HL-60/S4 treated with retinoic acid at 250 ng/mL for 4 days and 3 days (cell line): ENCODE data around the gene CAVIN1.
"Not testable (repeated sequence)": the region's sequence is repeated elsewhere in the genome, so short reads cannot be mapped to it uniquely, and the experiment has no call there.

Source experiments
- in situ Hi-C: fragments of 300-500 bp; cut with MboI; formaldehyde crosslinking; loops from 2 replicates; pipeline ENCODE4 v1.7.0; 2022; ENCODE audit warnings: low sequenced_read_pairs

CAVIN1 gene

DNA sequence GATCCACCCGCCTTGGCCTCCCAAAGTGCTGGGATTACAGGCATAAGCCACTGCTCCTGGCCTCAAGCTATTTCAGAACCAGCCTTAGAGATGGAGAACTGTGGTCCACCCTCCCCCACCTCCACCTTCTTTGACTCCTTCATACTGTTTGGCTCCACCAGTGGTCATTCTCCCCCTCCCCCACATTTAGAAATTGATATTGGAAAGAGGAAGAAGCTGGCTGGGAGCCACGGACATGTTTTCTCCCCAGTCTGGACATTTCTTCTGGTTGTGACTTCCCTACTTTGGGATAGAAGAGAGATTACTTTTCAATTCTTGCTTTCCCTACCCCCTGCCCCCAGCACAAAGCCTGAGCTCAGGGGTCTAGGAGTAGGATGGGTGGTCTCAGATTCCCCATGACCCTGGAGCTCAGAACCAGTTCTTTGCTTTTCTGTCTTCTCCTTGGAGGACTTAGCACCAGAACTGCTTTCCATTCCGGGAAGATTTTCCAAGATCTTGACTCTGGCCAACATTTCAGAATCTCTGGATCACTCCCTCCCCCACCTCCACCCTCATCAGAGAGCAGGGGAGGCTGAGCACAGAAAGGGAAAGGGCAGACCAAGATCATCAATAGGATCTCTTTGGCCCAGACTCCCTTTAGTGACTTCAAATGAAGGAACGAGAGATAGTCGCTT, 16.3 kb downstream of the CAVIN1 start:
- in situ Hi-C loops = no loop called here

DNA sequence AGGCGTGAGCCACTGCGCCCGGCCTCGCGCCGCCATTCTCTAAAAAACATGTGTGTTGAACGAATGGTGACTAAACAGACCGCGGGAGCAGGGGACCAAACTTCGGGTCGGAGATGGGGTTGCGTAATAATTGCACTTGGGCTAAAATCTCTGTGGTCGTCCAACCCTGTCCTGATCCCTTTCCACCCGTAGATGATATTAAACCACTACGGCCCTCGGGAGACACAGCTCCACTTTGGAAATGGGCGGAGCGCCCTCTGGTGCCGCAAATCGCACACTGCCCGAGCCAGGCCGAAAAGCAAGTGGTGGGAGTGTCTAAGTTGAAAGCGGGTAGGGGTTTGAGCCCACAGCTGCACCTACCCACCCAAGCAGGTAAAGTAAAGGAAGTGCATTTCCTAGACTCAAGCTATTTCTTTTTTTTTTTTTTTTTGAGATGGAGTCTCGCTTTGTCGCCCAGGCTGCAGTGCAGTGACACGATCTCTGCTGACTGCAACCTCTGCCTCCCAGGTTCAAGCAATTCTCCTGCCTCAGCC, 17.0 kb downstream of the CAVIN1 start:
- in situ Hi-C loops = no loop called here

DNA sequence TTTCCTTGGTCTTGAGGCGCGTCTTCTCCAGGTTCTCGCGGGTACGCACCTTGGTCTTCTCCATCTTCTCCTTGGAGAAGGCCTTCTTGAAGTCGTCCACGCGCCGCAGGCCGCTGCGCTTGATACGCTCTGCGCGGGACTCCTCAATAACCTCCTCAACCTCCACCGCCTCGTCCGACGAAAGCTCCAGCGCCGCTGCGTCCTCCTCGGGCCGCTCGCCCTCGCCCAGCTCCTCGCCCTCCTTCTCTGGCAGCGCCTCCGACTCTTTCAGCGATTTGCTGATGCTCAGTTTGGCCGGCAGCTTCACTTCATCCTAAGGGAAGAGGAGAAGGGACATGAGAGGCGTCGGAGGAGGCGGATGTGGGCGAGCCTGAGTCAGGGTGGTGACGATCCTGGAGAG, 18.0 kb downstream of the CAVIN1 start:
- in situ Hi-C loops = no loop called here

DNA sequence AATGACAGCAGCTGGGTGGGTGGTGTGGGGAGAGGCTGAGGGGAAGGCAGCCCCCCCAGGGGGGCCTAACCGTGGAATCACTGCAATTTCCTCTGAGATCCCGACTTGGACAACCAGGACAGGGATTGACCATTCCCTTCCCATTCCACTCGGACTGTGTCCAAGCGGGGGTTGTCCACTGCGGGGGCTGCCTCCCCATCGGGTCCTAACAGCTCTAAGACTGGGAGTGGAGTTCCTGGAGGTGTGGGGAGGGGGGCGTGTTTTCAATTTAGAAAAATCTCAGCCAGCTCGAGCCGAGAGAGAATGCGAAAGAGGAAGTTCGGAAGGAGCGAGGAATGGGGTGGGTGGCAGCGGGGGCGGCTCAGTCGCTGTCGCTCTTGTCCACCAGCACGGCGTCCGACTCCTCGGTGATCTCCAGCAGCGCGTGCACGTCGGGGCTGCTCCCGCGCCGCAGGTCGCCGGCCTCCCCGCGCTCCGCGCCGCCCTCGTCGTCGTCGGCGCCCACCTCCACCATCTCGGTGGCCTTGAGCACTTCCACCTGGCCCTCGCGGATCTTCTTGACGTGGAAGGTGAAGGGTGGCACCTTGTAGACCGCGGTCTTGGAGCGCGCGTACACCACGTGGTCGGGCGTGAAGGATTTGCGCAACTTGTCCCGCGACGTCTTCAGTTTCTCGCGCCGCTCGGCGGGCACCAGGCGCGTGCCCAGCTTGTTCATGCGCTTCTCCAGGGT, 18.6 kb downstream of the CAVIN1 start:
- in situ Hi-C loops = loop anchor here (5.0 kb wide), 1 partner anchor 82 kb away; no protein-coding TSS in a partner anchor

DNA sequence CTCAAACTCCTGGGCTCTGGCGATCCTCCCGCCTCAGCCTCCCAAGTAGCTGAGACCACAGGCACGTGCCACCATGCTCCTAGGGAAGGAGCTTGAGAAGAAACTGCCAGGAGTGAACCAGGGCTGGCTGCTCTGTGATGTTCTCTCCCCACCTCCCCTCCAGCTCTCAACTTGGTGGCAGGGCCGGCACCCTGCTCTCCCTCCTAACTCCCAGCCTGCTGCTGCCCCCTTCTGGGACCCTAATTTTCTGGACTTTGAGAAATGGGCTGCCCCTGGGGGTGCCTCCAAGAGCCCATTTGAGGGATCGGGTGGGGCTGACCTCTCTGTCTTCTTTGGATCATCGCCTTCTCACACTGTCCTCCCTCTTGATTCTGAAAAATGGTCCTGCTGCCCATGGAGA, 19.9 kb downstream of the CAVIN1 start:
- in situ Hi-C loops = loop anchor here (5.0 kb wide), 1 partner anchor 81 kb away; no protein-coding TSS in a partner anchor

DNA sequence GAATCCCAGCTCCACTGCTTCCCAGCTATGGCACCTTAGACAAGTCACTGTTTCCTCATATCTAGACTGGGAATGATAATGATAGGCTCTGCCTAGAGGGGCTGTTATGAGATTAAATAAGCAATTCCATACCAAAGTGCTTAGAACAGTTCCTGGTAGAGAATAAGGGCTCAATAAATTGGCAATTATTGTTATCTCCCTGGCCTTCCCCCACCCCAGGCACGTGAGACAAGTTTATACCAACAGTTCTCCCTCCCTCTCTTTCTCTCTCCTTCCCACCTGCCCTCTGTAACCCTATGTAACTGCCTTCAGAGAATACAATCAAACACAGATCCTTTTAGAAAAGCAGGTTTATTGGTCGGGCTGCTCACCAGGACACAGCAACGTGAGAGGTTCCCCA, 20.9 kb downstream of the CAVIN1 start:
- in situ Hi-C loops = loop anchor here (5.0 kb wide), 1 partner anchor 80 kb away; no protein-coding TSS in a partner anchor

DNA sequence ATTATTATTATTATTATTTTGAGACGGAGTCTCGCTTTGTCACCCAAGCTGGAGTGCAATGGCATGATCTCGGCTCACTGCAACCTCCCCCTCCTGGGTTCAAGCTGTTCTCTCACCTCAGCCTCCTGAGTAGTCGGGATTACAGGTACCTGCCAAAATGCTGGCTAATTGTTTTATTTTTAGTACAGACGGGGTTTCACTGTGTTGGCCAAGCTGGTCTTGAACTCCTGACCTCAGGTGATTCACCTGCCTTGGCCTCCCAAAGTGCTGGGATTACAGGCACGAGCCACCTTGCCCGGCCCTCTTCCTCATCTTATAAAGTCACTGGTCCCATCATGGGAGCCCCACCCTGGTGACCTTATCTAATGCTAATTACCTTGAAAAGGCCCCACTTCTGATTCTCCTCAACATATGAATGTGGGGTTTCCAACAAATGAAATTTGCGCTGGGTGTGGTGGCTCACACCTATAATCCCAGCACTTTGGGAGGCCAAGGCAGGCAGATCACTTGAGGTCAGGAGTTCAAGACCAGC, 22.1 kb downstream of the CAVIN1 start:
- in situ Hi-C loops = loop anchor here (5.0 kb wide), 1 partner anchor 79 kb away; no protein-coding TSS in a partner anchor

DNA sequence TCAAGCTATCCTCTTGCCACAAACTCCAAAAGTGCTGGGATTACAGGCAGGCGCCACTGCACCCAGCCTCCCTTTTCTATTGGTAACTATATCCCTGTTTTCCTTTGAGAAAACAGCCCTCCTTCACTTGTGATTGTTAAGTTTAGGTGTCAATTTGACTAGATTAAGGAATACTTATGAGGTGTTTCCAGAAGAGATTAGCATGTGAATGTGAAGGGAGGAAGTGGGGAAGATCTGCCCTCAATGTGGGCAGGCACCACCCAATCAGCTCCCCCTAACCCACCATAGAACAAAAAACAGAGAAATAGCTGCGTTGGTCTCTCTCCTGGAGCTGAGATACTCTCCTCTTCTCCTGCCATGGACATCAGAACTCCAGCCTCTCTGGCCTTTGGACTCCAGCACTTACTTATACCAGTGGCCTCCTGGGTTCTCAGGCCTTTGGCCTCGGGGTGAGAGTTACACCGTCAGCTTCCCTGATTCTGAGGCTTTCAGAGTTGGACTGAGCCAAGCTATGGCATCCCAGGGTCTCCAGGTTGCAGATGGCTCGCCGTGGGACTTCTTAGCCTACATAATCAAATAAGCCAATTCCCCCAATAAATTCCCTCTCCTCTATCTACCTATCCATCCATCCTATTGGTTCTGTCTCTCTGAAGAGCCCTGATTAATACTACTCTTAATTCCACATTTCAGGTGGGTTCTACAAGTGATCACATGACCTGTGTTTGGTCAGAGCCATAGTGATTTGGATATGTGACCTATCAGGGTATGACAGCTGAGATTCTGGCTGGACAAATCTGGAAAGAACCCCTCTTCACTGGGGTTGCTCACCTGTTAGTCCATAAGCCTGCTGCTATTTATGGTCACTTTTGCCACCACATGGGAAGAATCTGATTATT, 22.9 kb downstream of the CAVIN1 start:
- in situ Hi-C loops = loop anchor here (5.0 kb wide), 1 partner anchor 78 kb away; no protein-coding TSS in a partner anchor

DNA sequence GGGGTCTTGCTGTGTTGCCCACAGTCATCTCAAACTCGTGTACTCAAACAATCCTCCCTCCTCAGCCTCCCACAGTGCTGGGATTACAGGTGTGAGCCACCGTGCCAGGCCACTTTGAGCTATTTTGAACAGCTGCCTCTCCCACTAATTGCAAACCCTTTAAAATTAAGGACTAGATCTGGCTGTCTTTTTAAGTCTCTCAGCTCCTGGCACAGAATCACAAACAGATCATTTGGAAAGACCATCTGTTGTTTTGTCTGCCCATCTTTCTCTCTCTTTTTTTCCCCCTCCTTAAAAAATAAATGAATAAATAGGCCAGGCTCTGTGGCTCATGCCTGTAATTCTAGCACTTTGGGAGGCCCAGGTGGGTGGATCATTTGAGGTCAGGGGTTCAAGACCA, 23.9 kb downstream of the CAVIN1 start:
- in situ Hi-C loops = no loop called here

DNA sequence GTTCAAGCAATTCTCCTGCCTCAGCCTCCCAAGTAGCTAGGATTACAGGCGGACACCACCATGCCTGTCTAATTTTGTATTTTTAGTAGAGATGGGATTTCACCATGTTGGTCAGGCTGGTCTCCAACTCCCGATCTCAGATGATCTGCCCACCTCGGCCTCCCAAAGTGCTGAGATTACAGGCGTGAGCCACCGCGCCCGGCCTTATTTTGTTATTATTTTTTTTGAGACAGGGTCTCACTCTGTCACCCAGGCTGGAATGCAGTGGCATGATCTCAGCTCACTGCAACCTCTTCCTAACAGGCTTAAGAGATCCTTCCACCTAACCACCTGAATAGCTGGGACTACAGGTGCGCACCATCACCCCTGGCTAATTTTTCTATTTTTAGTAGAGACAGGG, 27.5 kb downstream of the CAVIN1 start:
- in situ Hi-C loops = not testable (repeated sequence)

DNA sequence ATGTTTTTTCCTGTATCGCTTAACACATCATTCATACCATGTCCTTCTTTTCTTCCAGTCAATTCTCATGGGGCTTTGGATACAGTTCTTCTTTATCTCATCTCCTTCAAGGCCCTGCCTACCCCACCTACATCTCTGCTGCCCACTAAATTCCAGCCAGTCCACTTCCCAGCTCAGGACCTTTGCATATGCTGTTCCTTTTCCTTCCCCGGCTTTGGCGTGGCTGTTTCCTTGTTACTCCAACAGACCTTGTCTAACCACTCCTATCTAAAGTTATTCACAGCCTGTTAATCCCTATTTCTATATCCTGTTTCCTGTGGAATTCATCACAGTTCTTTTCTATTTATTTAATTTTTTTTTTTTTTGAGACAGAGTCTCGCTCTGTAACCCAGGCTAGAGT, 28.2 kb downstream of the CAVIN1 start:
- in situ Hi-C loops = no loop called here

DNA sequence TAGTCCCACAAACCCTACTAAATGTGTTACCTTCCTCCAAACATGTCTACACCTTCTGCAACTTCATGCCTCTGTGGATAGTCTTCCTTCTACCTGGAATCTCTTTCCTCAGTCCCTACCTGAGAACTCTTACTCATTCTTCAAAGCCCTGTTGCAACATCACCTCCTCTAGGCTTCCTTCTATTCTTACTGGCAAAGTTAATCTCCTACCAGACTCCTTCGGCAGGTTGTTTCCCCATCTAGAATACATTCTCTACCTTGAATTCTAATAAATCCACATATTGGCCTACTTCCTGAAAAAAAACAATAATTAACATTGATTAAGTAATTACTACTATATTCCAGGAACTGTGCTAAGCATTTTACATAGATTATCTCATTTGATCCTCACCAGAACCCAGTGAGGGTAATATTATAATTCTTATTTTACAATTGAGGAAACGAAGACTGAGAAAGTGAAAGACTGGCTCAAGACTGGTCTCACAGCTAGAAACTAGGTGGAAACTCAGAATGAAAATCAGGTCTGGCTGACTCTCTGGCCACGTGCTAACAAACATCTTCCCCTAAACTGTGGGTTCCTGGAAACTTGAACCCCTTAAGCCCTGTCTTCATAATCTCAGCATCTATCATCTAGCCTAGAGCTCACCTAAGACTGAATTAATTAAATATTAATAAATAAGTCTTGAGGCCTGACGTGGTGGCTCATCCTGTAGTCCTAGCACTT, 30.2 kb downstream of the CAVIN1 start:
- in situ Hi-C loops = no loop called here

DNA sequence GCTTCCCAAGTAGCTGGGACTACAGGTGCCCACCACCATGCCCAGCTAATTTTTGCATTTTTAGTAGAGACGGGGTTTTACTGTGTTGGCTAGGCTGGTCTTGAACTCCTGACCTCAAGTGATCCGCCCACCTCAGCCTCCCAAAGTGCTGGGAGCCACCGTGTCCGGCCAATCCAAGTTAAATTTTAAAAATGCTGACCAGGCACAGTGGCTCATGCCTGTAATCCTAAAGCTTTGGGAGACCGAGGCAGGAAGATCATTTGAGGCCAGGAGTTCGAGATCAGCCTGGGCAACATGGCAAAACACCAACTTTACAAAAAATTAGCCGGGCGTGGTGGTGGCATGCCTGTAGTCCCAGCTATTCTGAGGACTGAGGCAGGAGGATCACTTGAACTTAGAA, 31.6 kb downstream of the CAVIN1 start:
- in situ Hi-C loops = not testable (repeated sequence)

DNA sequence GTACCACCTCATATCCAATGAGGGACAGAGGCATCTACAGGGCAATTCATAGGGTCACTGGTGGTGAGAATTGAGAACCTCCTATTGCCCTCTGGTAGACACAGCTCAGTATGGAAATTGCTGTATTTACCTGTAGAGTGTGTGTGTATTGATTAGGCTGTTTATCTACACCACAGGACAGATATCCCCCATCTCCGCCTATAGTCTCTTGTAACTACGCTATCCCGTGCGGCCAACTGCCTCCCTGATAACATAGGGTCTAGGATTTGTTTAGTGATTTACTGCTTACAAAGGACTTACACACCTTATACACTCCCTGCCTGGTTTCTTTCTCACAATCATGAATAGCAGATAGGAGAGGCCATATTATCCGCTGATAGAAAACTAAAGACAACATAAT, 33.2 kb downstream of the CAVIN1 start:
- in situ Hi-C loops = no loop called here

DNA sequence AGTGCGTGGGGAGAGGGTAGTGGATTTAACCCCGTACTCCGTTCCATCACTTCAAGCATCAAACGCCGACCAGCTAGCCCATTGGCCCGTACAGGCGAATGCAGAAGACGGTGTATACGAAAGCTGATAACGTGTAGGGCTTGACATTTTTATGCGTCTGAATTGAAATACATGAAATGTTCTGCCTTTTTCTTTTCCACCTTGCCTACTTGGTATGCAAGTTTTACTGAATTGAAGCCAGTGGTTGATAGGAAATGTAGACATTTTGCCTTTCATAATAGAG, 34.0 kb downstream of the CAVIN1 start:
- in situ Hi-C loops = no loop called here

DNA sequence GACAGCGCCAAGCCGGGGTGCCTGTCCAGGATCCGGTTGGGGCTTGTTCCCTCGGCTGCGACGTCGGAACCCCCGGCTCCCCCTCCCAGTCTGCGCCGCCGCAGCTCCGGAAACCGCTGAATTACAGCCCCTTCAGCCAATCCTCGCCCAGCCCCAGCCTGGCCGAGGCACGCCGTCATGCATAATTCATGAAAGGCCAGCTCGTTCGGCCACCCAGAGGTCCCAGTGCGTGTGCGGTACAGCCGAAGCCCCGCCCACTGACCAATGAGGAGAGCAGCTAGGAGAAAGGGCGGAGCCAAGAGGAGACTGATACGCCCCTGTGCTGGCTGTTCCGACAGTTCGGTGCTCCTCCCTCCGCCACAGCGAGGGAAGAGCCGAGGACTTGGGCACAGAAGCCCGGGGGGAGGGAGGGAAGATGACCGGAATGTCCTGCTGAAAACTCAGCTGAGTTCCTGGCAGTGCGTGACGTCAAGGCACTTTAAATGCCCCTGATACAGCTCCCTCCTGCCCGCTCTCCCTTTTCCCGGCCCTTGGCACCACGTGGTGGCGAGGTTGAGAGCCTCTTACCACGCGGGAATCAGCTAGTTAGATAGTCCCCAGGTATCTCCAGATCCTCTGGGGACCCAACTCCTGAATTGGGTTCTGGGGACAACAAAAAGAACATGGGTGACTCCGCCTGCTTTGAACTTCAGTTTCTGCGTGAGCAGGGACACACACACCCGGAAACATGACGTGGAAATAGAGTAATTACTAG, 34.5 kb downstream of the CAVIN1 start, which contains the start of gene STAT3:
TSS of gene STAT3 (minus strand) at position 62 of the 754 bp plus-strand sequence. CDS start 39,926 bp downstream, outside the sequence.
- in situ Hi-C loops = no loop called here

DNA sequence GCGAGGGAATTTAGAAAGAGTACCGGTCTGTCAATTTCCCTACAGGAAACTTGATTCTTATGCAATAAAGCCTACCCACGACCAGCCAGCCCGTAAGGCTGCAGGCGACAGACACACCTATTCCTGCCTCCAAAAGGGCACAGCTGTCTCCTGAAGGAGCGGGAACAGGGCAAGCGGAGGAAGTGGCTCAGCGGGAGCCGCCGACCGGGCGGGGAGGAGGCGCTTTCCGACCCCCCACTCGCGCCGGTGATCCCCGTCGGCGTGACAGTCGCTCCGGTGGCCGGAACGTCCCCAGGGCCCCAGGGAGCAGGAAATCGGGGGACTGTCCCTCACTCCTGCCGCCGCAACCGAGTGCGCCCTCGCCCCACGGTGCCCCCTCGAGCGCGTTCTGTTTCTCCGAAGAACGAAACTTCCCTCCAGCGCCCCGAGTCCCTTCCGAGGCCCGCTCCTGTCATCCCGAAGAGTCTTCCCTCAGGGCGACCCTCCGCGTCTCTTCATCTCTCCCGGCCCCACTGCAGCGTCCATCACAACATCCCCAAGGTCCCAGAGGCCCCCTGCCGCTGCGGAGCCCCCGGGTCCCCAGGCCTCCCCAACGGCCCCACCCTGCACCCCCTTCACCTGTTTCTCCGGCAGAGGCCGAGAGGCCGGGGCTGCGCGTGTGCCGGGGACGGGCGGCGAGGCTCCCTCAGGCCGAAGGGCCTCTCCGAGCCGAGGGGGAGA, 35.2 kb downstream of the CAVIN1 start:
- in situ Hi-C loops = no loop called here

DNA sequence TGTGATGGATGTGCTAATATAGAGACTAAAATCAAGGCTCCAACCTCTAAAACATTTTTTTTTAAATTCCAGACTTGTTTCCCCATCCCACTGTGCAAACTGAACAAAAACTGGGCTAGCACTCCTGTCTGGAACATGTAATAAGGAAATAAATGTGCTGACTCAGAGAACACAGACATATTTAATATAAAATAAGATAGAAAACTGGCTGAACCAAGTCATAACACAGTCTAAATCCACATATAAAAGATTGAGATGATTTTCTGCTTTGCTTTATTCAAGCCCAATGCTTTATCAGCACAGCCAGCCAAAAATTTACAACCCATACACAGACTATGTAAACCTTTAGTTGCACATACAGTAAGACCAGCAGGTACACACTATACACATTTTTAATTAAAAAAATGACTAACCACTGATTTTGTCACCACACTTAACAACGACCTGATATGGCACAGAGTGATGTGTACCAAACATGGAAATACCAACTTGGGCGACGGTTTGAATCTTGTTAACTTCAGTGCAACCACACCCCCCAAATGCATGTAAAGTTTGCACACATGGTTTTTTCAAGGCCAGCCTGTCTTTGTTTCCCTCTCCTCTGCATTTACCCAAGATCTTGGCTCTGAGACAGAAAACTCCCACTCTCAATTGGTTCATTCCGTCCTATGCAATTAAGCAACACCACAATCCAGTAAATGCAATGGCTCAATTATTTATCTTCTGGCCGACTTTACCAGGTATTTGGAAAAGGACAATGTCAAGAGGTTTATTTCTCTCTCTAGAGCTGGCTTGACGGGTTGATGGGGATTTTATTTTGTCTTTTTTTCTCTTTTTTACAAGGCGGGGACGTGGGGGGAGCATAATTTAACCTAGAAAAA, 36.0 kb downstream of the CAVIN1 start:
- in situ Hi-C loops = no loop called here
